ENCODE measurements around the gene SPACA5.

DNA sequence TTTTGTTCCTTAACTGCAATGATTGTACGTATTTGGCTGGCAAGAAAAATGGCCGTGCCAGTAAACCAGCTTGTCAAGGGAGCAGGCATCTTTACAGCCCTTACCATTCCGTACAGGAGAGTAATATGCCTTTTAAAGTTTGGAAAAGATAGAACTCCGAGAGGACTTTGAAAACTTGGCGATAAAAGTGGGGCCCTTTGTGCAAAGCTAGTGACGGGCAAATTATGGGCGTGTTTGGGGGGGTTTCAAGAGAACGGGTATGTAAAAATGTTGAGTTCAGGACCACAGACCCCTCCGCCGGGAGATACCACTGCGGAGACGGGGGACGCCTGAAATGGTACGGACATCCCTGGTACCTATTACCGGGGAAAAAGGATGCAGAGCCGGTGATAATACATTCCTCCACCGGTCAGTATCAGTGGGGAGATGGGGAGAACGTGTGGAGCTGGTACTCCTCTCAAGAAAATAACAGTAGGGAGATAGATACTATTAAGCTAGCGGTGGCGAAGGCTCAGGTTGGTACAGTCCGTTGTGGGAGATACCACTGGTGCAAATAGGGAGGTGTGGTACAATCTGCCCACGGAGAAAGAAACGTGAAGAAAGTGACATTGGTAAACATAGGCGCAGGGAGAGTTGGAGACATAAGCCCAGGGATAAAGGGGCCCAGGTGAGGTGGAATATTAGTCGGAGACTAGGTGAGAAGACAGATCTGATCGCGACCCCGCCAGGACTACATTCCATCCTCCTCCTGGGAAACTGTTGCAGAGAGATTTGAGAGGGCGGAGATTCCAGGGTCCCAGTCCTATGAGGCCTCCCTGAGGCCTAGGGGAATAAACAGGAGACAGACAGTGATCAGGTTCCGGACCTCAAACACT, 14.5 kb downstream of the SPACA5 start:
- TF ChIP-seq POLR2A (IDR thresholded peaks at IDR 0.05; ENCODE audit: low read length) (no peak), GATA1 (IDR thresholded peaks at IDR 0.05; ENCODE audit: low read depth, low read length) (no peak)
